ENCODE data around the gene PYY. TPM values are rescaled to one million over a fixed set of nuclear protein-coding genes. Genes with fewer than 3 reads are reported as not detected.
"Not testable (repeated sequence)": the region's sequence is repeated elsewhere in the genome, so short reads cannot be mapped to it uniquely, and the experiment has no call there.

The PYY gene
- total RNA-seq, 4 donors from 2014 or later, result not detected

DNA sequence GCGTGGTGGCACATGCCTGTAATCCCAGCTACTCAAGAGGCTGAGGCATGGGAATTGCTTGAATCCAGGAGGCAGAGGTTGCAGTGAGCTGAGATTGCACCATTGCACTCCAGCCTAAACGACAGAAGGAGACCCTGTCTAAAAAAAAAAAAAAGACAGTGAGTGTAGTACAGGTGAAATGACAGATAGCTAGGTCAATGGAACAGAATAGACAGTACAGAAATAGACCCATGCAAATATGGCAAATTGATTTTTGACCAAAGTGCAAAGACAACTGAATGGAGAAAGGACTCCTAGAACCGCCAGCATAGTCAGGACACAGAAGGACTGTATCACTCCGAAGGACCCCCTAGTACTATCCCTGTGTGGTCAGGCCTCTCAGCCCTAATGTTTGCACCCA is 16.6 kb upstream of the PYY start:
- ATAC-seq (ENCODE audit: low FRiP score), result no peak
- TF ChIP-seq, protein P1, sequence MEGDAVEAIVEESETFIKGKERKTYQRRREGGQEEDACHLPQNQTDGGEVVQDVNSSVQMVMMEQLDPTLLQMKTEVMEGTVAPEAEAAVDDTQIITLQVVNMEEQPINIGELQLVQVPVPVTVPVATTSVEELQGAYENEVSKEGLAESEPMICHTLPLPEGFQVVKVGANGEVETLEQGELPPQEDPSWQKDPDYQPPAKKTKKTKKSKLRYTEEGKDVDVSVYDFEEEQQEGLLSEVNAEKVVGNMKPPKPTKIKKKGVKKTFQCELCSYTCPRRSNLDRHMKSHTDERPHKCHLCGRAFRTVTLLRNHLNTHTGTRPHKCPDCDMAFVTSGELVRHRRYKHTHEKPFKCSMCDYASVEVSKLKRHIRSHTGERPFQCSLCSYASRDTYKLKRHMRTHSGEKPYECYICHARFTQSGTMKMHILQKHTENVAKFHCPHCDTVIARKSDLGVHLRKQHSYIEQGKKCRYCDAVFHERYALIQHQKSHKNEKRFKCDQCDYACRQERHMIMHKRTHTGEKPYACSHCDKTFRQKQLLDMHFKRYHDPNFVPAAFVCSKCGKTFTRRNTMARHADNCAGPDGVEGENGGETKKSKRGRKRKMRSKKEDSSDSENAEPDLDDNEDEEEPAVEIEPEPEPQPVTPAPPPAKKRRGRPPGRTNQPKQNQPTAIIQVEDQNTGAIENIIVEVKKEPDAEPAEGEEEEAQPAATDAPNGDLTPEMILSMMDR (IDR thresholded peaks at IDR 0.05), result no peak
- DNase-seq (ENCODE audit: low spot score), result no peak

DNA sequence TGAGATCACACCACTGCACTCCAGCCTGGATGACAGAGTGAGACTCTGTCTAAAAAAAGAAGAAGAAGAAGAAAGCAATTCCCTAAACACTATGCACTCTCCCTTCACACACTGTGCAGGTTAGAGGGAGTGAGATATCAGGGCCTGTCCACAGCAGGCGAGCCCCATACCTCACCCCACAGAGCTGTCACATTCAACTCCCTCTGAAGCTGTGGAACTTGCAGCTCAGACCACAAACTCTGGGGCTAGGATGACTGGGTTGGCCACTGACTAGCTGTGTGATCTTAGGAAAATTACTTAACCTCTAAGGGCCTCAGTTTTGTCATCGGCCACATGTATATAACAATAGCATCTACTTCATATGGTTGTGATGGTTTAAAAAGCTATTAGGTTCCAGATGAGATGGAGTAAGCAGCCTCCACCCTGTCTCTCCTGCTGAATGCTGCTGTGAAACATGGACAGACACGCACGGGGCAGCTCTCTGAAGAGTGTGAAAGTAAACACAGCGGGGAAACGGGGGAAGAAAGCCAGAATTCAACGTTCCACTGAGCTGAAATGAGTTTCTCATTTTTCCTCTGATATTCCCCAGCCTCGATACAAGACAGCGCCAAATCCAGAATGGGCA is 13.6 kb upstream of the PYY start:
- no peak for ATAC-seq (ENCODE audit: low FRiP score)
- no peak for DNase-seq (ENCODE audit: low spot score)
- TF ChIP-seq, protein P1 (IDR thresholded peaks at IDR 0.05), result no peak

DNA sequence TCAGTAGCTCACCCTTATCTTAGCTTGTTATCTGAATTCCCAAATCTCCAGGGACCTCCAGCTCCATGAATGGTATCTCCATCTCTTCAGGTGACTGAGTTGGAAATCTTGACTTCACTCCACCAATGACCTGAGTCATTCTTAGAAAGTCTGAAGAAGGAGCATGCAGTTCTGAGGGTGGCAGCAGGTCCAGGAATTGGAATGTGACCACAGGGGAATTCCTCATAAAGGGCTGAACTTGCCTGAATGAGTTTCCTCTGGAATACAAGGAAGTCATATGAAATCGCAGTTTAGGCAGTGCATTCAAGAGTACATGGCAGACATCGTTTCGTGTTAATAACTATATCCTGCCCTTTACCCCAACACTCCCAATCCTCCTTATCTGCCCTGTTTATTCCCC is 12.5 kb upstream of the PYY start:
- TF ChIP-seq, protein P1 (IDR thresholded peaks at IDR 0.05), result no peak
- ATAC-seq (ENCODE audit: low FRiP score) (no peak), DNase-seq (ENCODE audit: low spot score) (no peak)

DNA sequence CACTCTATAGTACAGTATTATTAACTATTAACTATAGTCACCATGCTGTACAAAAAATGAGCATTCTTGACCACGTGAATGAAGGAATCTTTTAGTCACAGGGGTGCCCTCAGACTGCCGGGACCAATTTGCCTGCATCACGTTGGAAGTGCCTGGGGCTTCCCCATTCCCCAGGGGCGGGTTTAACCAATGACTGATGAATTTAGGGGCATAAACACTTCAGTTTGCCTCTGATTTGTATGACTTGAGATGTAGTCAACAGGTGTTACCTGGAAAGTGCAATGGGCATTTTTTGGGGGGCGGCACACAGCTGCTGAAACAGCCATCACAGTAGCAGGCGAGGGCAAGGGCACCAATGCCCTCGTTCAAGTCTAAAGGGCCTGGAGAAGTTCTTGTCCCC is 8.7 kb upstream of the PYY start:
- TF ChIP-seq, protein P1 (IDR thresholded peaks at IDR 0.05), result no peak
- no peak for ATAC-seq (ENCODE audit: low FRiP score)
- DNase-seq (ENCODE audit: low spot score), result no peak

DNA sequence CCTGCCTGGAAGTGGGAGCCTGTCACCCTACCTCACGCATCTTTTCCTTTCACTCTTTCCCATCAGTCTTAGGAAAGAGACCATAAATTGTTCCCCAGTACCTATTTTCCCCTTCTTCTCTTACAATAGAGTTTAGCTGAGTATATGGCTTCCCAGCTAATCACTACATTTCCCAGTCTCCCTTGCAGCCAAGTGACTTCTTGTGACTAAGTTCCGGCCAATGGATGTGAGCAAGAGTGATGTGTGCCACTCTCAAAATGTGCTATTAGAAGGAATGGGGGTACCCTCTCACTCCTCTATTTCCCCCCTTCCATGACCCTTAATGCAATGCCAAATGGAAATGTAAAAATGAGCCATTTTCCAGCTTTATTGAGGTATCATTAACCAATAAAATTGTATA is 8.2 kb upstream of the PYY start:
- ATAC-seq (ENCODE audit: low FRiP score) (no peak), DNase-seq (ENCODE audit: low spot score) (no peak)
- TF ChIP-seq, protein P1 (IDR thresholded peaks at IDR 0.05), result no peak

DNA sequence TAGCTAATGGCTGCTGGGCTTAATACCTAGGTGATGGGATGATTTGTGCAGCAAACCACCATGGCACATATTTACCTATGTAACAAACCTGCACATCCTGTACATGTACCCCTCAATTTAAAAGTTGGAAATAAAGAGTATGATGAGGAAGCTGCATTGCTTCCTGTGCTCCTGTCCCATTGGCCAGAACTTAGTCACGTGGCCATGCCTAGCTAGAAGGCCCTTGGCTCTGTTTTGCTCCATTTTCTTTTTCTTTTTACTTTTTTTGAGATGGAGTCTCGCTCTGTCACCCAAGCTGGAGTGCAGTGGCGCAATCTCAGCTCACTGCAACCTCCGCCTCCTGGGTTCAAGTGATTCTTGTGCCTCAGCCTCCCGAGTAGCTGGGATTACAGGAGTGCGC is 7.6 kb upstream of the PYY start:
- not testable (repeated sequence) for ATAC-seq (ENCODE audit: low FRiP score); DNase-seq (ENCODE audit: low spot score)

DNA sequence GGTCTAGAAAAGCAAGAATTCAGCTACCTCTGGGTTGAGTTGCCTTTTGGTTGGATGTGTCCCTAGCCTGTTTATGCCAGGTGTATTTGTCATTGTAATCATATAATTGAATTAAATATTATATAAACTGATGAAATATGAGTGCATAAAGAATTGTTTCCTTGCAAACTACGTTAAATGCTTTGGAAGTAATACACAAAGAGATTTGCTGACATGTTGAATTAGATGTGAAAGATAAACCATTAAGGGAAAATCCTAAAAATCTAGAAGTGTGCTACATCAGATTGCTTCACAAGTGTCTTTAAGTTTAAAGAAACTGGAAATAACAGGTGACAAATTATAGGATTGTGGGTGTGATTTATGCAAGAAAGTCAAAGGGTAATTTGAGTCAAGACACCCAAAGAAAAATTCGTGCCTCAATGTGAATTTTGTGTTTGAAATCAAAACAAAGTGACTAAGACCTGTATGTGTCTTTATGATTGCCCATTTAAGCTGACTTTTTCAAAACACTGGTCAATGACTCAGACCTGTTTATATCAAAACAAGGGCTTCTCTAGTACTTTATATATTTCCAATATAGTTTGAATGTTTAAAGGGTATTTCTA is 5.1 kb upstream of the PYY start:
- DNase-seq (ENCODE audit: low spot score) (no peak), ATAC-seq (ENCODE audit: low FRiP score) (no peak)
- TF ChIP-seq, protein P1 (IDR thresholded peaks at IDR 0.05), result no peak

Data from omental fat pad (tissue), 4 donors.